ENCODE measurements around the gene MBNL1. TPM values are rescaled to one million over a fixed set of nuclear protein-coding genes. Genes with fewer than 3 reads are reported as not detected.

The MBNL1 gene
- total and polyA plus RNA-seq, 2 donors (not counting 3 experiments of a cell fraction or from before 2014, with no cell fraction given), result 179 to 362 TPM

DNA sequence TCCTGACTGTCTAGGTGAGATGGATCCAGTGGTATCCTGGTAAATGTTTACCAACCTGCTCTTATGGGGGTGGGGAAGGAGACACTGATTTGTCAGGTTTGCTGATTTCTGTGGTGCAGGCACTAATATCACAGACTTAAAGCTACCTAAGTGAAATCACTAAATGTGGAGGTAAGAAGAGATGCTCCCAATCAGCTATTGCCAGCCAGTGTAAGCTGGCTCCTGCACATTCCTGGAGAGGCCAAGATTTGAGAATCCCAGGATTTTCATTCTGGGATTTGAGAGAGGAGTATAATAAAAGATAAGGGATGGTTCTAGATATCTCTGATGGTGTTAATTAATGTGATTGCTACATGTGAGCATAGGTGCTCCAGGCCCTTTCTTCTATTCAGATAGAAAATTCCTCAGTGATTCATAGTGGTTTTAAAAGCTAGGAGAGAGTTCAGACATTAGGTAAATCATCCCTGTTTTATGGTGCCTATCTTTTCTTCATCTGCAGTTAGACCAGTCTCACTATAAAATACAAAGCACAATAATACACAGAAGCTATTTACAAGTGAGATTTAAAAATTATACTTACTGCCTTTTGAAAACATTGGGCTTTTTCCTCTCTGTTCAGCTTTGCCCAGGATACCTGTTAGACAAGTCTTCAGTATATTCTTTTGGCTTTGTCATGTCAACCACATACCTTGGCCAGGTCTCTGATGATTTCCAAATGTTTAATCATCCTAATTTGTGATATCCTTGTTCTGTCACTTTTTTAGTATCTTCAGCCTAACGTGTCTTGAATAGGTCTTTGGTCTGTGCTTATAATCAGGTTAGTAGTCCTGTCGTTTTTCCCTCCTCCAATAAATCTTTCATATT, 90.9 kb downstream of the MBNL1 start:
- CTCF ChIA-PET, result interaction anchor here (0.6 to 1.5 kb wide), 5 partner anchors 14 to 84 kb away, joined by 3 to 6 read pairs (median 4); no protein-coding TSS in a partner anchor
- no peak overlapping the region for H3K27ac ChIP-seq (ENCODE audit: insufficient read depth, low read depth, low read length)

More for the DNA sequence above, 90.9 kb downstream of the MBNL1 start:
- intact Hi-C loops (cut with micrococcal nuclease) (no loop called here), dilution Hi-C loops (cut with MboI; ENCODE audit: extremely low pct_ligation_motif_present, low sequenced_read_pairs) (no loop called here)
- DNase-seq (ENCODE audit: low read depth, low spot score) (no peak), FAIRE-seq (no peak)
- no peak overlapping the region for H3K9ac ChIP-seq (replicated peaks; ENCODE audit: extremely low read depth, insufficient read depth, low read length)
- no peaks in the 10 kb centered on the region for H3K9me3 ChIP-seq (replicated peaks; ENCODE audit: control insufficient read depth, insufficient read depth, low read length)
- H3K4me3 ChIP-seq (replicated peaks in 1 of 3; ENCODE audit: insufficient read depth in 1 of 3, low read depth in 1 of 3, low read length in 3 of 3), result no peak overlapping the region
- no peak overlapping the region for H2AFZ ChIP-seq (ENCODE audit: low read depth, low read length)
- no peaks in the 10 kb centered on the region for H3K9me1 ChIP-seq (replicated peaks; ENCODE audit: control insufficient read depth, extremely low read depth, insufficient read depth, low read length)
- BruUV-seq (replicated peaks), result no TSS peak
- POLR2A ChIA-PET, result no interaction called here
- H4K20me1 ChIP-seq (replicated peaks; ENCODE audit: control insufficient read depth, extremely low read depth, insufficient read depth, low read length), result peaks cover 32% of the 10 kb centered on the region
- no peak for TF ChIP-seq GATA2 (IDR thresholded peaks at IDR 0.05; ENCODE audit: insufficient read depth, insufficient read length, low read depth, low read length)
- TF ChIP-seq JUN (IDR thresholded peaks at IDR 0.05; ENCODE audit: borderline replicate concordance, insufficient read depth, insufficient read length, low read depth), result no peak
- TF ChIP-seq, protein P1, sequence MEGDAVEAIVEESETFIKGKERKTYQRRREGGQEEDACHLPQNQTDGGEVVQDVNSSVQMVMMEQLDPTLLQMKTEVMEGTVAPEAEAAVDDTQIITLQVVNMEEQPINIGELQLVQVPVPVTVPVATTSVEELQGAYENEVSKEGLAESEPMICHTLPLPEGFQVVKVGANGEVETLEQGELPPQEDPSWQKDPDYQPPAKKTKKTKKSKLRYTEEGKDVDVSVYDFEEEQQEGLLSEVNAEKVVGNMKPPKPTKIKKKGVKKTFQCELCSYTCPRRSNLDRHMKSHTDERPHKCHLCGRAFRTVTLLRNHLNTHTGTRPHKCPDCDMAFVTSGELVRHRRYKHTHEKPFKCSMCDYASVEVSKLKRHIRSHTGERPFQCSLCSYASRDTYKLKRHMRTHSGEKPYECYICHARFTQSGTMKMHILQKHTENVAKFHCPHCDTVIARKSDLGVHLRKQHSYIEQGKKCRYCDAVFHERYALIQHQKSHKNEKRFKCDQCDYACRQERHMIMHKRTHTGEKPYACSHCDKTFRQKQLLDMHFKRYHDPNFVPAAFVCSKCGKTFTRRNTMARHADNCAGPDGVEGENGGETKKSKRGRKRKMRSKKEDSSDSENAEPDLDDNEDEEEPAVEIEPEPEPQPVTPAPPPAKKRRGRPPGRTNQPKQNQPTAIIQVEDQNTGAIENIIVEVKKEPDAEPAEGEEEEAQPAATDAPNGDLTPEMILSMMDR (IDR thresholded peaks at IDR 0.05; ENCODE audit: extremely low read depth in 1 of 2, insufficient read depth in 1 of 2, low read depth in 1 of 2, low read length in 2 of 2), result no peak
- no peak for TF ChIP-seq POLR2A (IDR thresholded peaks at IDR 0.05; ENCODE audit: low read depth, low read length)
- TF ChIP-seq, protein P2, sequence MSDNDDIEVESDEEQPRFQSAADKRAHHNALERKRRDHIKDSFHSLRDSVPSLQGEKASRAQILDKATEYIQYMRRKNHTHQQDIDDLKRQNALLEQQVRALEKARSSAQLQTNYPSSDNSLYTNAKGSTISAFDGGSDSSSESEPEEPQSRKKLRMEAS (IDR thresholded peaks at IDR 0.05; ENCODE audit: insufficient read depth, insufficient read length), result no peak
- no peak for TF ChIP-seq MYC (IDR thresholded peaks at IDR 0.05; ENCODE audit: low read depth, low read length)
- no peak for TF ChIP-seq EZH2 (IDR thresholded peaks at IDR 0.05; ENCODE audit: borderline replicate concordance, low read depth, low read length, severe bottlenecking)
- no peak for TF ChIP-seq POLR2AphosphoS5 (IDR thresholded peaks at IDR 0.05; ENCODE audit: insufficient read depth, low read depth, low read length)
- TF ChIP-seq FOS (IDR thresholded peaks at IDR 0.05; ENCODE audit: borderline replicate concordance, insufficient read depth, low read length), result no peak
- H3K36me3 ChIP-seq (ENCODE audit: control insufficient read depth in 2 of 2, extremely low read depth in 1 of 2, insufficient read depth in 2 of 2, low read length in 2 of 2), result peaks cover 0 to 12% of the 10 kb centered on the region in 2 experiments
- peaks cover 99% of the 10 kb centered on the region for H3K79me2 ChIP-seq (ENCODE audit: control insufficient read depth, insufficient read depth, low read length)
- H3K4me2 ChIP-seq (ENCODE audit: insufficient read depth, low read length), result peak overlapping the region; percentile 13
- H3K4me1 ChIP-seq (ENCODE audit: control insufficient read depth, extremely low read depth, insufficient read depth, low read length), result peaks cover 40% of the 10 kb centered on the region
- no peaks in the 10 kb centered on the region for H3K27me3 ChIP-seq (ENCODE audit: control insufficient read depth in 2 of 2, insufficient read depth in 2 of 2, low read length in 2 of 2)
